Parathyroid adenoma (tissue), 2 donors: Measurements from ENCODE around the gene CFAP46.

Experiments
- H2AFZ ChIP-seq: fragments of 300-600 bp; sonication (generic); one replicate; pipeline ENCODE4 v1.7.0; 2017; ENCODE audit warnings: antibody characterized with exemption, mild to moderate bottlenecking
- H3K27ac ChIP-seq: fragments of 300-600 bp; sonication (generic); one replicate; pipeline ENCODE4 v1.7.0; 2017
- H3K27me3 ChIP-seq: fragments of 300-600 bp; sonication (generic); one replicate; pipeline ENCODE4 v1.7.0; 2017; ENCODE audit warnings: low read length; ENCODE audit not compliant: control insufficient read depth, insufficient read depth
- H3K36me3 ChIP-seq: fragments of 300-600 bp; sonication (generic); one replicate; pipeline ENCODE4 v1.7.0; 2017; ENCODE audit warnings: low read length; ENCODE audit not compliant: control insufficient read depth, insufficient read depth
- H3K4me1 ChIP-seq: fragments of 300-600 bp; sonication (generic); one replicate; pipeline ENCODE4 v1.7.0; 2017; ENCODE audit warnings: control low read depth
- H3K4me2 ChIP-seq: fragments of 300-600 bp; sonication (generic); one replicate; pipeline ENCODE4 v1.7.0; 2017; ENCODE audit warnings: low read length
- H3K4me3 ChIP-seq: fragments of 300-600 bp; sonication (generic); one replicate; pipeline ENCODE4 v1.7.0; 2017; ENCODE audit warnings: low read depth, low read length
- H3K79me2 ChIP-seq: fragments of 300-600 bp; sonication (generic); one replicate; pipeline ENCODE4 v1.7.0; 2017; ENCODE audit warnings: control low read depth
- H3K9ac ChIP-seq: fragments of 300-600 bp; sonication (generic); one replicate; pipeline ENCODE4 v1.7.0; 2017; ENCODE audit warnings: mild to moderate bottlenecking
- H3K9me3 ChIP-seq: fragments of 300-600 bp; sonication (generic); one replicate; pipeline ENCODE4 v1.7.0; 2017; ENCODE audit warnings: low read length; ENCODE audit not compliant: control insufficient read depth
- TF ChIP-seq, protein P1 (sequence below): fragments of 300-600 bp; sonication (generic); IDR thresholded peaks from one replicate; pipeline ENCODE4 v1.7.0; 2017; ENCODE audit warnings: antibody characterized with exemption, mild to moderate bottlenecking
- donor health status: primary hyperparathyroidism.

CFAP46 gene

GRCh38 chr10:132859084-132859855, 83.1 kb downstream of the CFAP46 start:
- no peak overlapping the region for H3K4me3 ChIP-seq
- TF ChIP-seq, protein P1, sequence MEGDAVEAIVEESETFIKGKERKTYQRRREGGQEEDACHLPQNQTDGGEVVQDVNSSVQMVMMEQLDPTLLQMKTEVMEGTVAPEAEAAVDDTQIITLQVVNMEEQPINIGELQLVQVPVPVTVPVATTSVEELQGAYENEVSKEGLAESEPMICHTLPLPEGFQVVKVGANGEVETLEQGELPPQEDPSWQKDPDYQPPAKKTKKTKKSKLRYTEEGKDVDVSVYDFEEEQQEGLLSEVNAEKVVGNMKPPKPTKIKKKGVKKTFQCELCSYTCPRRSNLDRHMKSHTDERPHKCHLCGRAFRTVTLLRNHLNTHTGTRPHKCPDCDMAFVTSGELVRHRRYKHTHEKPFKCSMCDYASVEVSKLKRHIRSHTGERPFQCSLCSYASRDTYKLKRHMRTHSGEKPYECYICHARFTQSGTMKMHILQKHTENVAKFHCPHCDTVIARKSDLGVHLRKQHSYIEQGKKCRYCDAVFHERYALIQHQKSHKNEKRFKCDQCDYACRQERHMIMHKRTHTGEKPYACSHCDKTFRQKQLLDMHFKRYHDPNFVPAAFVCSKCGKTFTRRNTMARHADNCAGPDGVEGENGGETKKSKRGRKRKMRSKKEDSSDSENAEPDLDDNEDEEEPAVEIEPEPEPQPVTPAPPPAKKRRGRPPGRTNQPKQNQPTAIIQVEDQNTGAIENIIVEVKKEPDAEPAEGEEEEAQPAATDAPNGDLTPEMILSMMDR: no peak
- H3K9ac ChIP-seq: no peak overlapping the region
- no peaks in the 10 kb centered on the region for H3K36me3 ChIP-seq
- H2AFZ ChIP-seq: no peak overlapping the region
- no peaks in the 10 kb centered on the region for H3K79me2 ChIP-seq
- no peak overlapping the region for H3K4me2 ChIP-seq
- no peaks in the 10 kb centered on the region for H3K9me3 ChIP-seq
- peaks cover 3% of the 10 kb centered on the region for H3K27me3 ChIP-seq
- H3K4me1 ChIP-seq: no peaks in the 10 kb centered on the region
- no peak overlapping the region for H3K27ac ChIP-seq

- no peak overlapping the region for H2AFZ ChIP-seq
- no peaks in the 10 kb centered on the region for H3K9me3 ChIP-seq
- H3K79me2 ChIP-seq: no peaks in the 10 kb centered on the region
- no peak overlapping the region for H3K4me3 ChIP-seq
- no peaks in the 10 kb centered on the region for H3K4me1 ChIP-seq
- peaks cover 3% of the 10 kb centered on the region for H3K27me3 ChIP-seq
- no peak overlapping the region for H3K4me2 ChIP-seq
- TF ChIP-seq, protein P1: no peak
- H3K36me3 ChIP-seq: no peaks in the 10 kb centered on the region
- no peak overlapping the region for H3K9ac ChIP-seq
- no peak overlapping the region for H3K27ac ChIP-seq
These were observed 84.0 kb downstream of the CFAP46 start for GRCh38 chr10:132858121-132859081.

- Histone ChIP-seq H3K36me3 (no peaks in the 10 kb centered on the region), H3K4me3 (no peak overlapping the region), H3K9ac (no peak overlapping the region), H3K79me2 (no peaks in the 10 kb centered on the region), H3K9me3 (no peaks in the 10 kb centered on the region), H2AFZ (no peak overlapping the region), H3K27me3 (peaks cover 3% of the 10 kb centered on the region), H3K4me2 (no peak overlapping the region), H3K4me1 (no peaks in the 10 kb centered on the region), H3K27ac (no peak overlapping the region)
- TF ChIP-seq, protein P1: no peak
These were observed 85.4 kb downstream of the CFAP46 start for GRCh38 chr10:132856869-132857524.

DNA sequence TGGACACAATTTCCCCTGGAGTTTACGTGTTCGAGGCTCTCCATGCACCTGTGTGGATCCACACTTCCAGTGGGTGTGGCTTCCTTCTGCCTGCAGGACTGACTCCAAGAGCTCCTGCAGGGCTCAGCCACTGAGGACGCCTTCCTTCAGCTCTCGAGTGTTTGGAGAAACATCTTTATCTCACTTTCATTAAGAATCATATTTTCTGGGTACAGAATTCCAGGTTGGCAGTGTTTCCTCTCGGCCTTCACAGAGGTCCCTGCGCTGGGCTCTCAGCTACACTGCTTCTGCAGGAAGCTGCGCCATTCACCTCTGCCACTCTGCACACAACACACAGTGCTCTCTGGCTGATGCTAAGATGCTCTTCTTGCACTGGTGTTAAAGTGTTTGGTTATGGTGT, 86.5 kb downstream of the CFAP46 start:
- Histone ChIP-seq H3K4me2 (no peak overlapping the region), H3K36me3 (no peaks in the 10 kb centered on the region), H3K9ac (no peak overlapping the region), H3K4me1 (no peaks in the 10 kb centered on the region), H3K79me2 (no peaks in the 10 kb centered on the region), H3K27me3 (peaks cover 3% of the 10 kb centered on the region), H3K9me3 (no peaks in the 10 kb centered on the region), H2AFZ (no peak overlapping the region), H3K4me3 (no peak overlapping the region), H3K27ac (no peak overlapping the region)
- TF ChIP-seq, protein P1: no peak
